GM12875 (cell line): Measurements from ENCODE around the gene ZFYVE28.

Experiments used
- H3K4me3 ChIP-seq: one replicate; pipeline ENCODE4 v1.5.1; 2011; ENCODE audit warnings: low read depth, low read length, control low read depth
- CTCF ChIP-seq: IDR thresholded peaks from 2 replicates; pipeline ENCODE4 v1.5.1; 2011; ENCODE audit warnings: low read depth, mild to moderate bottlenecking, control low read depth, inconsistent platforms, low read length, moderate library complexity, borderline replicate concordance; ENCODE audit not compliant: insufficient read depth

ZFYVE28 gene

DNA sequence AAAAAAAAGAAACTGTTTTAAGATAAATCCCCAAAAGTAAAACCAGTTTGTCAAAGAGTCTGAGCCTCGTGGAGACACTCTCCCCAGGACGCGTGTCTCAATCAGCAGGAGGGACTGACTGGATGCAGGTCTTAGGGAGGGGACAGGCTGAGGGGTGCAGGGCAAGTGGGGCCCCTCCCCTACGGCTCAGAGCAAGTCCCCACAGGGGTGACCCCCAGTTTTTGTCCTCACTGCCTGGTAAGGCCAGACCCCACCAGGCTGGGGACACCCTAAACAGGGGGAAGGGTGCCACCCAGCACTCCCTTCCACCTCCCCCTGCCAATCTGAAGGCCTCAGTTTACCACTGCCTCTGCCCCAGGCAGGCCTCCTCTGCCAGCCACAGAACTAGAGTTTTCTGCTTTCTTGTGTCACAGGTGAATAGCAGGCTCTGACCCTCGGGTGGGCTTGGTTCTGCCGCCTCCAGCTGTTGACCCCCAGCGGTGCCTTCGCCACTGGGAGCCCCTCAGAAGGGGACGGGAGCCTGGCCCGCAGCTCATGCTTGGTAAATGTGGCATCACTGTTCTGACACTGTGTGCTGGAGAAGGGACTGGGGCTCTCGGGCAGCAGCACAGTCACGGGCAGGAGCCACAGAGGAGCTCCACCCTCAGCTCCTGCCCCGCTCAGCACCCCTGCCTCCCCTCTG, 86.8 kb downstream of the ZFYVE28 start:
- no peak overlapping the region for H3K4me3 ChIP-seq
- TF ChIP-seq CTCF = no peak

- no peak for TF ChIP-seq CTCF
- H3K4me3 ChIP-seq = no peak overlapping the region
Measured at GRCh38 chr4:2331043-2331420, 87.4 kb downstream of the ZFYVE28 start.

GRCh38 chr4:2330091-2331042, 88.1 kb downstream of the ZFYVE28 start:
- no peak overlapping the region for H3K4me3 ChIP-seq
- no peak for TF ChIP-seq CTCF

- no peak for TF ChIP-seq CTCF
Measured at GRCh38 chr4:2327579-2327978, 90.9 kb downstream of the ZFYVE28 start.

GRCh38 chr4:2324891-2325290, 93.6 kb downstream of the ZFYVE28 start:
- H3K4me3 ChIP-seq = no peak overlapping the region
- TF ChIP-seq CTCF = no peak

More at GRCh38 chr4:2327579-2327978, 90.9 kb downstream of the ZFYVE28 start:
- H3K4me3 ChIP-seq = no peak overlapping the region

DNA sequence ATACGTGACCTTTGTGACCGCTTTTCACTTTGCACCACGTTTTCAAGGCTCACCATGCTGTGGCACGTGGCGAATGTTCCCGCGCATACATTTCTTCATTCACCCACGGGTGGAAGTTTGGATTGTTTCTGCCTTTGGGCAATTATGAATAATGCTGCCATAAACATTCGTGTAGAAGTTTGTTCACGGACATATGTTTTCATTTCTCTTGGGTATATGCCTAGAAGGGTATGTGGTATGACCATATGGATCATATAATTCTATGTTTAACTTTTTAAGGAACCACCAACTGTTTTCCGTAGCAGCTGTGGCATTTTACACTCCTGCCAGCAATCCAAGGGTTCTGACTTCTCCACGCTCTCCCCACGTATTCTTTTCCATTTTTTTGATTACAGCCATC, 95.6 kb downstream of the ZFYVE28 start:
- TF ChIP-seq CTCF = no peak
- H3K4me3 ChIP-seq = no peak overlapping the region
